ENCODE data around the gene SKI. TPM values are rescaled to one million over a fixed set of nuclear protein-coding genes. Genes with fewer than 3 reads are reported as not detected.

SKI gene
- total RNA-seq, 2 donors from 2014 or later, result 31.0 to 36.1 TPM

DNA sequence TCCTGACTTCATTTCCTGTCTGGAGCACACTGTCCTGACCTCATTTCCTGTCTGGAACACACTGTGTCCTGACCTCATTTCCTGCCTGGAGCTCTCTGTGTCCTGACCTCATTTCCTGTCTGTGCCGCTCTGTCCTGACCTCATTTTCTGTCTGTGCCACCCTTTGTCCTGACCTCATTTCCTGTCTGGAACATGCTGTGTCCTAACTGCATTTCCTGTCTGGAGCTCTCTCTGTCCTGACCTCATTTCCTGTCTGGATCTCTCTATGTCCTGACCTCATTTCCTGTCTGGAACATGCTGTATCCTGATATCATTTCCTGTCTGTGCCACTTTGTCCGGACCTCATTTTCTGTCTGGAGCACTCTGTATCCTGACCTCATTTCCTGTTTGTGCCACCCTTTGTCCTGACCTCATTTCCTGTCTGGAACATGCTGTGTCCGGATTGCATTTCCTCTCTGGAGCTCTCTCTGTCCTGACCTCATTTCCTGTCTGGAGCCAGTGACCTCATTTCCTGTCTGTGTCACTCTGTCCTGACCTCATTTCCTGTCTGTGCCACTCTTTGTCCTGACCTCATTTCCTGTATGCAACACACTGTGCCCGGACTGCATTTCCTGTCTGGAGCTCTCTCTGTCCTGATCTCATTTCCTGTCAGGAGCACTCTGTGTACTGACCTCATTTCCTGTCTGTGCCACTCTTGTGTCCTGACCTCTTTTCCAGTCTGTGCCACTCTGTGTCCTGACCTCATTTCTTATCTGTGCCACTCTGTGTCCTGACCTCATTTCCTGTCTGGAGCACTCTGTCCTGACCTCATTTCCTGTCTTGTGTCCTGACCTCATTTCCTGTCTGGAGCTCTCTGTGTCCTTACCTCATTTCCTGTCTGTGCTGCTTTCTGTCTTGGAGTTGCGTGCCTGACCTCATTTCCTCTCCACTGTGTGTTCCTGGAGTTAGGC lies 27.6 kb downstream of the SKI start:
- Histone ChIP-seq H3K4me1 (peaks cover 12% of the 10 kb centered on the region), H3K27ac (peak overlapping the region; percentile 60), H3K9me3 (no peaks in the 10 kb centered on the region), H3K36me3 (no peaks in the 10 kb centered on the region), H3K9ac (ENCODE audit: low read depth in 2 of 2, low read length in 2 of 2) (no peak overlapping the region), H3K4me3 (no peak overlapping the region), H3K27me3 (no peaks in the 10 kb centered on the region)
- DNase-seq, result no peak
- intact Hi-C loops (cut with DNase I), result no loop called here
- TF ChIP-seq, protein P1, sequence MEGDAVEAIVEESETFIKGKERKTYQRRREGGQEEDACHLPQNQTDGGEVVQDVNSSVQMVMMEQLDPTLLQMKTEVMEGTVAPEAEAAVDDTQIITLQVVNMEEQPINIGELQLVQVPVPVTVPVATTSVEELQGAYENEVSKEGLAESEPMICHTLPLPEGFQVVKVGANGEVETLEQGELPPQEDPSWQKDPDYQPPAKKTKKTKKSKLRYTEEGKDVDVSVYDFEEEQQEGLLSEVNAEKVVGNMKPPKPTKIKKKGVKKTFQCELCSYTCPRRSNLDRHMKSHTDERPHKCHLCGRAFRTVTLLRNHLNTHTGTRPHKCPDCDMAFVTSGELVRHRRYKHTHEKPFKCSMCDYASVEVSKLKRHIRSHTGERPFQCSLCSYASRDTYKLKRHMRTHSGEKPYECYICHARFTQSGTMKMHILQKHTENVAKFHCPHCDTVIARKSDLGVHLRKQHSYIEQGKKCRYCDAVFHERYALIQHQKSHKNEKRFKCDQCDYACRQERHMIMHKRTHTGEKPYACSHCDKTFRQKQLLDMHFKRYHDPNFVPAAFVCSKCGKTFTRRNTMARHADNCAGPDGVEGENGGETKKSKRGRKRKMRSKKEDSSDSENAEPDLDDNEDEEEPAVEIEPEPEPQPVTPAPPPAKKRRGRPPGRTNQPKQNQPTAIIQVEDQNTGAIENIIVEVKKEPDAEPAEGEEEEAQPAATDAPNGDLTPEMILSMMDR (IDR thresholded peaks at IDR 0.05), result no peak

DNA sequence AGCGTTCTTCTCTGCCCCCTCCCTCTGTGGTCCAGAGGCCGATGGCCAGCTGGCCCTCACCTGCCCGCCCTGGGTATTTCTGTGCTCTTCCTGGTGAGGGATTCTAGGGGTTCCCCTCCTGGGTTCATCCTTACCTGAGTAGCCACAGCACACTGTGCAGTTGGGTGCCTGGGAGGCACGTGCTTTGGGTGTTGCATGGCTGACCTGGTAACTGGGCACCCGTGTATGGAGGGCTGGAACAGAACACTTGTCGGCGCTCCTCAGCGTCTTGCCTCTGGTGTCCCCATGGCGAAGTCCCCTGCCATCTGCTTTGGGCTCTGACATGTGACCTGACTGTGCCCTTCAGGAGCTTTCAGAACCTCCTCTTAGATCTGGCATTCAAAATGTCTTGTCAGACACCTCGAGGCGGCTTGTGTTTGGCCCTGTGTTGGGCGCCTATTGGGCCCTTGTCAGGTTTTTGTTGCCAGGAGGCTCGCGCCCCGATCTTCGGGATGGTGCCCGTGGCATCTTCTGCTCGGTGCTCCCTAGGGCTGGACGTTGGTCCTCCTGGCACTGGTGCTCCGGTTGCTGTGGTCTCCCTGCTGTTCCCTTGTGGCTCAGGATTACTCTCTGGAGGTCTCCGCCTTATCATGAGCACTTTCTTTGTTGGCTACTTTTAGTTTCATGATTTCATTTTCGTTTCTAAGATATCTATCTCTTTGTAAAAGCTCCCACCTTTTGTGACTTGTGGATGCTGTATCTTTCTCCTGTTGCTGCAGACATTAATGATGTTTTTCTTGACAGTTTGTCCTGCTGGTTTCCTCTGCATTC lies 28.5 kb downstream of the SKI start:
- TF ChIP-seq, protein P1 (IDR thresholded peaks at IDR 0.05), result no peak
- Histone ChIP-seq H3K9ac (ENCODE audit: low read depth in 2 of 2, low read length in 2 of 2) (no peak overlapping the region), H3K4me3 (no peak overlapping the region), H3K36me3 (no peaks in the 10 kb centered on the region), H3K27ac (peak overlapping the region; percentile 60), H3K4me1 (peaks cover 8% of the 10 kb centered on the region), H3K9me3 (no peaks in the 10 kb centered on the region), H3K27me3 (no peaks in the 10 kb centered on the region)
- intact Hi-C loops (cut with DNase I), result no loop called here
- no peak for DNase-seq

DNA sequence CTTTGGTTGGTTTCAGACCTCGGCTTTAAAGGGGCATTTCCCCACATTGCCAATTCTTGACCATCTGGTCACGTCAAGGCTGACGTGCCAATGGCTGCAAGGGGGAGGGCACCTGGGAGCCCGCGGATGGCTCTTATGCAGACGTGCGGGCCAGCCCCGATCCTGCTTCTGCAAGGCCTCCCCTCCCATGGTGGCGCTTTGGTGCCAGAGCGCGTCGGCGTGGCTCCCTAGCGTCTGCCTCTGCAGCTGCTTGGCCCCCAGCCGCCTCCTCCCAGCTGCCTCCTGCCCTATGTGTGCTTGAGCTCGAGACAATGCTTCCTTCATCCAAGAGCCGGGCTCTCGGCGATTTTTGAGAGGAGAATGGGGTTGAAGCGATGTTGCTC lies 29.1 kb downstream of the SKI start:
- intact Hi-C loops (cut with DNase I), result no loop called here
- Histone ChIP-seq H3K4me1 (peaks cover 8% of the 10 kb centered on the region), H3K4me3 (no peak overlapping the region), H3K36me3 (no peaks in the 10 kb centered on the region), H3K9me3 (no peaks in the 10 kb centered on the region), H3K27ac (no peak overlapping the region), H3K9ac (ENCODE audit: low read depth in 2 of 2, low read length in 2 of 2) (no peak overlapping the region), H3K27me3 (no peaks in the 10 kb centered on the region)
- TF ChIP-seq, protein P1 (IDR thresholded peaks at IDR 0.05), result no peak
- DNase-seq, result no peak

DNA sequence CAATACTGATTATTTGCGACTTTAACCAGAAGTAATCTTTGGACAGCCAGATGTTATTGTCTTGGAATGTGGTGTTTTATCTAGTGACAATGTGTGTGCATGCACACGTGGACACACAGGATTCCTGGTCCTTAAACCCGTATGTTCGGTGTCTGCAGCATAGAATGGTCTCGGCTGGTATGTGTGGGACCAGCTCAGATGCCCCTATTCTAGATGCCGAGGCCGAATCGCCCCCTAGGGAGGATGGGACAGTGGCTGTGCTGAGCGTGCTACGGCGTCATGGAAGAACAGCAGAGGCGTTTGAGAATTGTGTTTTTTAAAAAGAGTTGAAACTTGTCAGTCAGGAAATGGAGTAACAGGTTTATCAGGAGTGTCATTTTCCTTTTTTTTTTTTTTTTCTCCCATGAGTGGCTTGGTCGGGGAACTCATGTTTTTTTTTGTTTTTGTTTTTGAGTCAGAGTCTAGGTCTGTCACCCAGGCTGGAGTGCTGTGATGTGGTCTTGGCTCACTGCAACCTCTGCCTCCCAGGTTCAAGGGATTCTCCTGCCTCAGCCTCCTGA lies 30.1 kb downstream of the SKI start:
- Histone ChIP-seq H3K27ac (no peak overlapping the region), H3K4me1 (peaks cover 8% of the 10 kb centered on the region)

DNA sequence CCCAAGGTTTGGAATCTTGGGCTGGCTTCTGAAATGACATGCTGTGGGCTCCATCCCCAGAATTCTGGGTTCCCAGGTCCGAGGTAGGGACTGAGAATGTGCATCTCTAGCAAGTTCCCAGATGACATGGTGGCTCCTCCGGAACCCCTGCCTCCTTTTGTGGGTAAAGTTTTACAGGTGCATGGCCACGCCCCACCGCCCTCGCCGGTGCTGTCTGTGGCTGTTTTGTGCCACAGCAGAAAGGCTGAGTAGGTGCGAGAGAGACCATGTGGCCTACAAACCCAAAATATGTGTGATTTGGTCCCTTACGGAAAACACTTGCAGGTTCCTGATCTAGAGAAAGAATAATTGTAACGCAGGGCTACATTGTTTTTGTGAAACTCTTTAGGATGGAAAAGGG lies 30.9 kb downstream of the SKI start:
- DNase-seq, result no peak
- TF ChIP-seq, protein P1 (IDR thresholded peaks at IDR 0.05), result no peak
- H3K4me1 ChIP-seq, result peaks cover 8% of the 10 kb centered on the region
- no peak overlapping the region for H3K9ac ChIP-seq (ENCODE audit: low read depth in 2 of 2, low read length in 2 of 2)
- no peaks in the 10 kb centered on the region for H3K9me3 ChIP-seq
- H3K4me3 ChIP-seq, result no peak overlapping the region
- no peaks in the 10 kb centered on the region for H3K36me3 ChIP-seq
- no peaks in the 10 kb centered on the region for H3K27me3 ChIP-seq
- H3K27ac ChIP-seq, result no peak overlapping the region
- intact Hi-C loops (cut with DNase I), result no loop called here

More for the DNA sequence above, 30.1 kb downstream of the SKI start:
- no peak overlapping the region for H3K4me3 ChIP-seq
- intact Hi-C loops (cut with DNase I), result no loop called here
- H3K36me3 ChIP-seq, result no peaks in the 10 kb centered on the region
- TF ChIP-seq, protein P1 (IDR thresholded peaks at IDR 0.05), result no peak
- DNase-seq, result no peak
- H3K9ac ChIP-seq (ENCODE audit: low read depth in 2 of 2, low read length in 2 of 2), result no peak overlapping the region
- no peaks in the 10 kb centered on the region for H3K27me3 ChIP-seq
- no peaks in the 10 kb centered on the region for H3K9me3 ChIP-seq
